Transverse colon (tissue), 4 donors: ENCODE measurements around the gene ATP2B1.

Experiments used
- CTCF ChIP-seq, 5 experiments: fragments of 200-600 bp in 3 of 5; fragments of 450-650 bp in 2 of 5; sonication (generic) in 3 of 5; IDR thresholded peaks; 1 replicate in 2 of 5; 2 replicates in 3 of 5; pipeline ENCODE4 v1.5.1; 2016 to 2017; ENCODE audit warnings: antibody characterized with exemption in 5 of 5, inconsistent platforms in 3 of 5, mild to moderate bottlenecking in 2 of 5, moderate library complexity in 1 of 5
- EP300 ChIP-seq: sonication (generic); formaldehyde crosslinking; IDR thresholded peaks from one replicate; pipeline ENCODE4 v1.6.1; 2017; ENCODE audit warnings: antibody characterized with exemption, low read depth
- POLR2A ChIP-seq: fragments of 450-650 bp; IDR thresholded peaks from one replicate; pipeline ENCODE4 v1.6.1; 2016; ENCODE audit warnings: antibody characterized with exemption, mild to moderate bottlenecking, moderate library complexity
- POLR2AphosphoS5 ChIP-seq, 3 donors: sonication (generic); formaldehyde crosslinking; IDR thresholded peaks; one replicate each; pipeline ENCODE4 v1.6.1; 2016; ENCODE audit warnings: antibody characterized with exemption in 3 of 3

GRCh38 chr12:89551747-89552146 lies 156.9 kb downstream of the ATP2B1 start:
- TF ChIP-seq POLR2AphosphoS5 (IDR thresholded peaks at IDR 0.05) (no peak), CTCF (IDR thresholded peaks at IDR 0.05) (no peak), POLR2A (no peak), EP300 (no peak)
